HEK293 (cell line): Measurements from ENCODE around the gene IMMP2L.

Source experiments
- CTCF ChIA-PET: fragments of 350-600 bp; formaldehyde crosslinking; extraction: SDS; loops from one replicate; lab custom pipeline; 2021; ENCODE audit warnings: antibody characterized with exemption; lab: Yijun Ruan, JAX
- POLR2A ChIA-PET: fragments of 300-600 bp; formaldehyde crosslinking; extraction: SDS; loops from one replicate; lab custom pipeline; 2020; ENCODE audit warnings: antibody characterized with exemption, inconsistent platforms; lab: Yijun Ruan, JAX
- H3K27ac ChIP-seq: fragments of 200-500 bp; sonication (Bioruptor generic); 2 replicates; pipeline ENCODE4 v1.5.1; 2014; ENCODE audit warnings: low read depth, low read length, control low read depth, inconsistent platforms; ENCODE audit errors: extremely low read depth
- H3K36me3 ChIP-seq, 2 experiments: fragments of 200-500 bp in 1 of 2; sonication (Bioruptor generic) in 1 of 2; 1 replicate in 1 of 2; 2 replicates in 1 of 2; pipeline ENCODE4 v1.5.1; 2014 to 2017; ENCODE audit warnings: inconsistent platforms in 2 of 2, low read length in 2 of 2; ENCODE audit not compliant: control insufficient read depth in 2 of 2, insufficient read depth in 1 of 2
- H3K4me1 ChIP-seq: fragments of 200-500 bp; sonication (Bioruptor generic); 2 replicates; pipeline ENCODE4 v1.5.1; 2014; ENCODE audit warnings: mild to moderate bottlenecking, low read length, inconsistent platforms; ENCODE audit not compliant: control insufficient read depth, insufficient read depth
- H3K4me3 ChIP-seq: 2 replicates; pipeline ENCODE4 v1.5.1; 2011; ENCODE audit warnings: low read depth, mild to moderate bottlenecking, control low read depth, low read length, moderate library complexity
- H3K9me3 ChIP-seq: fragments of 200-500 bp; sonication (Bioruptor generic); 2 replicates; pipeline ENCODE4 v1.5.1; 2014; ENCODE audit warnings: low read depth, low read length, inconsistent platforms; ENCODE audit not compliant: control insufficient read depth, insufficient read depth
- BCL11B ChIP-seq: fragments of 450-650 bp; formaldehyde crosslinking; IDR thresholded peaks from 2 replicates; pipeline ENCODE4 v1.5.1; 2016; ENCODE audit warnings: low read depth, missing biosample characterization, missing genetic modification characterization
- TRIM28 ChIP-seq: IDR thresholded peaks from 2 replicates; pipeline ENCODE4 v1.6.1; 2011; ENCODE audit warnings: low read length, control low read depth, borderline replicate concordance
- WT1 ChIP-seq: fragments of 450-650 bp; formaldehyde crosslinking; IDR thresholded peaks from 2 replicates; pipeline ENCODE4 v1.5.1; 2016; ENCODE audit warnings: missing biosample characterization, missing genetic modification characterization
- ZBTB21 ChIP-seq: fragments of 450-650 bp; formaldehyde crosslinking; IDR thresholded peaks from 2 replicates; pipeline ENCODE4 v1.5.1; 2017; ENCODE audit warnings: missing biosample characterization, missing genetic modification characterization
- ZFHX2 ChIP-seq: fragments of 450-650 bp; formaldehyde crosslinking; conservative IDR thresholded peaks from 2 replicates; pipeline ENCODE4 v1.5.1; 2016; ENCODE audit warnings: missing biosample characterization, missing genetic modification characterization
- ZNF155 ChIP-seq: fragments of 450-650 bp; formaldehyde crosslinking; IDR thresholded peaks from 2 replicates; pipeline ENCODE4 v1.5.1; 2016; ENCODE audit warnings: missing biosample characterization, missing genetic modification characterization
- ZNF16 ChIP-seq: fragments of 450-650 bp; formaldehyde crosslinking; IDR thresholded peaks from 2 replicates; pipeline ENCODE4 v1.5.1; 2016; ENCODE audit warnings: low read depth, missing biosample characterization, missing genetic modification characterization
- ZNF239 ChIP-seq: fragments of 450-650 bp; formaldehyde crosslinking; IDR thresholded peaks from 2 replicates; pipeline ENCODE4 v1.5.1; 2016; ENCODE audit warnings: missing biosample characterization, missing genetic modification characterization
- ZNF324 ChIP-seq: fragments of 450-650 bp; formaldehyde crosslinking; IDR thresholded peaks from 2 replicates; pipeline ENCODE4 v1.5.1; 2016; ENCODE audit warnings: missing biosample characterization, missing genetic modification characterization
- ZNF394 ChIP-seq: fragments of 450-650 bp; formaldehyde crosslinking; IDR thresholded peaks from 2 replicates; pipeline ENCODE4 v1.5.1; 2016; ENCODE audit warnings: missing biosample characterization, missing genetic modification characterization, mild to moderate bottlenecking, moderate library complexity, borderline replicate concordance
- ZNF48 ChIP-seq: fragments of 450-650 bp; formaldehyde crosslinking; IDR thresholded peaks from 2 replicates; pipeline ENCODE4 v1.5.1; 2016; ENCODE audit warnings: missing biosample characterization, missing genetic modification characterization
- ZNF514 ChIP-seq: fragments of 450-650 bp; formaldehyde crosslinking; IDR thresholded peaks from 2 replicates; pipeline ENCODE4 v1.5.1; 2016; ENCODE audit warnings: missing biosample characterization, missing genetic modification characterization
- ZNF544 ChIP-seq: fragments of 450-650 bp; formaldehyde crosslinking; IDR thresholded peaks from 2 replicates; pipeline ENCODE4 v1.5.0; 2017; ENCODE audit warnings: missing biosample characterization, missing genetic modification characterization
- ZNF610 ChIP-seq: fragments of 450-650 bp; formaldehyde crosslinking; IDR thresholded peaks from 2 replicates; pipeline ENCODE4 v1.5.1; 2016; ENCODE audit warnings: missing biosample characterization, missing genetic modification characterization, borderline replicate concordance
- TF ChIP-seq, protein P1 (sequence below): fragments of 450-650 bp; formaldehyde crosslinking; IDR thresholded peaks from 2 replicates; pipeline ENCODE4 v1.5.1; 2016; ENCODE audit warnings: missing biosample characterization, missing genetic modification characterization, borderline replicate concordance
- TF ChIP-seq, protein P2 (sequence below): fragments of 450-650 bp; formaldehyde crosslinking; IDR thresholded peaks from 2 replicates; pipeline ENCODE4 v1.5.1; 2016; ENCODE audit warnings: missing biosample characterization, missing genetic modification characterization
- TF ChIP-seq, protein P3 (sequence below): fragments of 450-650 bp; formaldehyde crosslinking; IDR thresholded peaks from 2 replicates; pipeline ENCODE4 v1.5.1; 2017; ENCODE audit warnings: missing biosample characterization, missing genetic modification characterization
- TF ChIP-seq, protein P4 (sequence below): fragments of 450-650 bp; formaldehyde crosslinking; IDR thresholded peaks from 2 replicates; pipeline ENCODE4 v1.5.1; 2017; ENCODE audit warnings: missing biosample characterization, missing genetic modification characterization
- TF ChIP-seq, protein P5 (sequence below): fragments of 450-650 bp; formaldehyde crosslinking; IDR thresholded peaks from 2 replicates; pipeline ENCODE4 v1.5.1; 2016; ENCODE audit warnings: missing biosample characterization, missing genetic modification characterization
- TF ChIP-seq, protein P6 (sequence below): fragments of 450-650 bp; formaldehyde crosslinking; IDR thresholded peaks from 2 replicates; pipeline ENCODE4 v1.5.1; 2016; ENCODE audit warnings: missing biosample characterization, missing genetic modification characterization

Gene IMMP2L

DNA sequence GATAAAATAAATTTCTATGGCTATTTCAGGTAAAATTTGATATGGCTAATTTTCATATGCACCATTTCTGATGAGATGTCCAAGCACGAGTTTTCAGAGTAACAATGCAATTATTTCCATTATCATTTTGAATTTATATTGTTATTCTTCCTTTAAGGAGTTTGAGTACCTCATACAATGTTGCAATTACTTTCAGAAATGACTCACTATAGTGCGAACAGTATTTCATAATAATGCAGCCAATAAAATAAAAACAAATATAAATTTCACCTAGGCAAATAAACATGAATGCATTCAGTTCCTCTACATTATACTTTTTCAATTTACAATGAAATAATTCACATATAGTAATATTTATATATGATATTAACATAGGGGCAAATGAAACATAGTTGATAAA is 550.1 kb downstream of the IMMP2L start:
- Histone ChIP-seq H3K36me3 (no peaks in the 10 kb centered on the region), H3K4me3 (no peak overlapping the region), H3K27ac (no peak overlapping the region), H3K4me1 (no peaks in the 10 kb centered on the region), H3K9me3 (no peaks in the 10 kb centered on the region)
- CTCF ChIA-PET: no interaction called here
- TF ChIP-seq, protein P1, sequence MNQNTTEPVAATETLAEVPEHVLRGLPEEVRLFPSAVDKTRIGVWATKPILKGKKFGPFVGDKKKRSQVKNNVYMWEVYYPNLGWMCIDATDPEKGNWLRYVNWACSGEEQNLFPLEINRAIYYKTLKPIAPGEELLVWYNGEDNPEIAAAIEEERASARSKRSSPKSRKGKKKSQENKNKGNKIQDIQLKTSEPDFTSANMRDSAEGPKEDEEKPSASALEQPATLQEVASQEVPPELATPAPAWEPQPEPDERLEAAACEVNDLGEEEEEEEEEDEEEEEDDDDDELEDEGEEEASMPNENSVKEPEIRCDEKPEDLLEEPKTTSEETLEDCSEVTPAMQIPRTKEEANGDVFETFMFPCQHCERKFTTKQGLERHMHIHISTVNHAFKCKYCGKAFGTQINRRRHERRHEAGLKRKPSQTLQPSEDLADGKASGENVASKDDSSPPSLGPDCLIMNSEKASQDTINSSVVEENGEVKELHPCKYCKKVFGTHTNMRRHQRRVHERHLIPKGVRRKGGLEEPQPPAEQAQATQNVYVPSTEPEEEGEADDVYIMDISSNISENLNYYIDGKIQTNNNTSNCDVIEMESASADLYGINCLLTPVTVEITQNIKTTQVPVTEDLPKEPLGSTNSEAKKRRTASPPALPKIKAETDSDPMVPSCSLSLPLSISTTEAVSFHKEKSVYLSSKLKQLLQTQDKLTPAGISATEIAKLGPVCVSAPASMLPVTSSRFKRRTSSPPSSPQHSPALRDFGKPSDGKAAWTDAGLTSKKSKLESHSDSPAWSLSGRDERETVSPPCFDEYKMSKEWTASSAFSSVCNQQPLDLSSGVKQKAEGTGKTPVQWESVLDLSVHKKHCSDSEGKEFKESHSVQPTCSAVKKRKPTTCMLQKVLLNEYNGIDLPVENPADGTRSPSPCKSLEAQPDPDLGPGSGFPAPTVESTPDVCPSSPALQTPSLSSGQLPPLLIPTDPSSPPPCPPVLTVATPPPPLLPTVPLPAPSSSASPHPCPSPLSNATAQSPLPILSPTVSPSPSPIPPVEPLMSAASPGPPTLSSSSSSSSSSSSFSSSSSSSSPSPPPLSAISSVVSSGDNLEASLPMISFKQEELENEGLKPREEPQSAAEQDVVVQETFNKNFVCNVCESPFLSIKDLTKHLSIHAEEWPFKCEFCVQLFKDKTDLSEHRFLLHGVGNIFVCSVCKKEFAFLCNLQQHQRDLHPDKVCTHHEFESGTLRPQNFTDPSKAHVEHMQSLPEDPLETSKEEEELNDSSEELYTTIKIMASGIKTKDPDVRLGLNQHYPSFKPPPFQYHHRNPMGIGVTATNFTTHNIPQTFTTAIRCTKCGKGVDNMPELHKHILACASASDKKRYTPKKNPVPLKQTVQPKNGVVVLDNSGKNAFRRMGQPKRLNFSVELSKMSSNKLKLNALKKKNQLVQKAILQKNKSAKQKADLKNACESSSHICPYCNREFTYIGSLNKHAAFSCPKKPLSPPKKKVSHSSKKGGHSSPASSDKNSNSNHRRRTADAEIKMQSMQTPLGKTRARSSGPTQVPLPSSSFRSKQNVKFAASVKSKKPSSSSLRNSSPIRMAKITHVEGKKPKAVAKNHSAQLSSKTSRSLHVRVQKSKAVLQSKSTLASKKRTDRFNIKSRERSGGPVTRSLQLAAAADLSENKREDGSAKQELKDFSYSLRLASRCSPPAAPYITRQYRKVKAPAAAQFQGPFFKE (tag by site-specific recombination): no peak
- no peak for TF ChIP-seq ZNF324
- TF ChIP-seq BCL11B (tag by site-specific recombination): no peak
- POLR2A ChIA-PET: no interaction called here

DNA sequence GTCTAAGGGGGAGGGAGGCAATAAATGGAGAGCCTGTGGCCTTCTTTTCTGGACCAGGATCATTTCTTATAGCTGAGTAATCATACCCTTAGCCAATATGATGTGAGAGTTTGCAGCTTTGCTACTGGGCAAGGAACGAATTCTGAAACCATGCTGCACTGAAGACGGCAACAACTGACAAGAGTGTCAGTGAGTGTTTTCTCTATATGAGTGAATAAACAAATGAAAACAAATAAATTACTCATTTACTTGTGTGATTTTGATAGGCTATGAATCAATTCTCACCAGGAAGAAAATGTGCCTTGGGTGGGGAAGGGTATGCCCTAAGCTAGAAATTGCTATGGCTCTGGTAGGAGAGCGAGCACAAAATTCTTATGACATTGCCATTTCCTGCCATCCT is 550.8 kb downstream of the IMMP2L start:
- ChIA-PET POLR2A (no interaction called here), CTCF (interaction anchor here (0.6 kb wide), 1 partner anchor 46 kb away, joined by 4 read pairs; no protein-coding TSS in a partner anchor)
- Histone ChIP-seq H3K4me1 (no peaks in the 10 kb centered on the region), H3K9me3 (no peaks in the 10 kb centered on the region), H3K4me3 (no peak overlapping the region), H3K27ac (no peak overlapping the region), H3K36me3 (no peaks in the 10 kb centered on the region)
- TF ChIP-seq ZNF394 (tag by site-specific recombination) (no peak), ZNF16 (tag by site-specific recombination) (no peak), ZNF544 (no peak), ZFHX2 (tag by site-specific recombination) (no peak), ZNF239 (tag by site-specific recombination) (no peak), ZNF514 (no peak), ZNF155 (tag by site-specific recombination) (no peak), WT1 (tag by site-specific recombination) (no peak), TRIM28 (no peak), ZBTB21 (tag by site-specific recombination) (no peak), ZNF610 (tag by site-specific recombination) (no peak), ZNF48 (tag by site-specific recombination) (no peak)
- TF ChIP-seq, protein P2, sequence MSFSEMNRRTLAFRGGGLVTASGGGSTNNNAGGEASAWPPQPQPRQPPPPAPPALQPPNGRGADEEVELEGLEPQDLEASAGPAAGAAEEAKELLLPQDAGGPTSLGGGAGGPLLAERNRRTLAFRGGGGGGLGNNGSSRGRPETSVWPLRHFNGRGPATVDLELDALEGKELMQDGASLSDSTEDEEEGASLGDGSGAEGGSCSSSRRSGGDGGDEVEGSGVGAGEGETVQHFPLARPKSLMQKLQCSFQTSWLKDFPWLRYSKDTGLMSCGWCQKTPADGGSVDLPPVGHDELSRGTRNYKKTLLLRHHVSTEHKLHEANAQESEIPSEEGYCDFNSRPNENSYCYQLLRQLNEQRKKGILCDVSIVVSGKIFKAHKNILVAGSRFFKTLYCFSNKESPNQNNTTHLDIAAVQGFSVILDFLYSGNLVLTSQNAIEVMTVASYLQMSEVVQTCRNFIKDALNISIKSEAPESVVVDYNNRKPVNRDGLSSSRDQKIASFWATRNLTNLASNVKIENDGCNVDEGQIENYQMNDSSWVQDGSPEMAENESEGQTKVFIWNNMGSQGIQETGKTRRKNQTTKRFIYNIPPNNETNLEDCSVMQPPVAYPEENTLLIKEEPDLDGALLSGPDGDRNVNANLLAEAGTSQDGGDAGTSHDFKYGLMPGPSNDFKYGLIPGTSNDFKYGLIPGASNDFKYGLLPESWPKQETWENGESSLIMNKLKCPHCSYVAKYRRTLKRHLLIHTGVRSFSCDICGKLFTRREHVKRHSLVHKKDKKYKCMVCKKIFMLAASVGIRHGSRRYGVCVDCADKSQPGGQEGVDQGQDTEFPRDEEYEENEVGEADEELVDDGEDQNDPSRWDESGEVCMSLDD (tag by site-specific recombination): no peak
- TF ChIP-seq, protein P3, sequence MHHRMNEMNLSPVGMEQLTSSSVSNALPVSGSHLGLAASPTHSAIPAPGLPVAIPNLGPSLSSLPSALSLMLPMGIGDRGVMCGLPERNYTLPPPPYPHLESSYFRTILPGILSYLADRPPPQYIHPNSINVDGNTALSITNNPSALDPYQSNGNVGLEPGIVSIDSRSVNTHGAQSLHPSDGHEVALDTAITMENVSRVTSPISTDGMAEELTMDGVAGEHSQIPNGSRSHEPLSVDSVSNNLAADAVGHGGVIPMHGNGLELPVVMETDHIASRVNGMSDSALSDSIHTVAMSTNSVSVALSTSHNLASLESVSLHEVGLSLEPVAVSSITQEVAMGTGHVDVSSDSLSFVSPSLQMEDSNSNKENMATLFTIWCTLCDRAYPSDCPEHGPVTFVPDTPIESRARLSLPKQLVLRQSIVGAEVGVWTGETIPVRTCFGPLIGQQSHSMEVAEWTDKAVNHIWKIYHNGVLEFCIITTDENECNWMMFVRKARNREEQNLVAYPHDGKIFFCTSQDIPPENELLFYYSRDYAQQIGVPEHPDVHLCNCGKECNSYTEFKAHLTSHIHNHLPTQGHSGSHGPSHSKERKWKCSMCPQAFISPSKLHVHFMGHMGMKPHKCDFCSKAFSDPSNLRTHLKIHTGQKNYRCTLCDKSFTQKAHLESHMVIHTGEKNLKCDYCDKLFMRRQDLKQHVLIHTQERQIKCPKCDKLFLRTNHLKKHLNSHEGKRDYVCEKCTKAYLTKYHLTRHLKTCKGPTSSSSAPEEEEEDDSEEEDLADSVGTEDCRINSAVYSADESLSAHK (tag by site-specific recombination): no peak
- TF ChIP-seq, protein P4, sequence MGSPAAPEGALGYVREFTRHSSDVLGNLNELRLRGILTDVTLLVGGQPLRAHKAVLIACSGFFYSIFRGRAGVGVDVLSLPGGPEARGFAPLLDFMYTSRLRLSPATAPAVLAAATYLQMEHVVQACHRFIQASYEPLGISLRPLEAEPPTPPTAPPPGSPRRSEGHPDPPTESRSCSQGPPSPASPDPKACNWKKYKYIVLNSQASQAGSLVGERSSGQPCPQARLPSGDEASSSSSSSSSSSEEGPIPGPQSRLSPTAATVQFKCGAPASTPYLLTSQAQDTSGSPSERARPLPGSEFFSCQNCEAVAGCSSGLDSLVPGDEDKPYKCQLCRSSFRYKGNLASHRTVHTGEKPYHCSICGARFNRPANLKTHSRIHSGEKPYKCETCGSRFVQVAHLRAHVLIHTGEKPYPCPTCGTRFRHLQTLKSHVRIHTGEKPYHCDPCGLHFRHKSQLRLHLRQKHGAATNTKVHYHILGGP (tag by site-specific recombination): no peak
- TF ChIP-seq, protein P5, sequence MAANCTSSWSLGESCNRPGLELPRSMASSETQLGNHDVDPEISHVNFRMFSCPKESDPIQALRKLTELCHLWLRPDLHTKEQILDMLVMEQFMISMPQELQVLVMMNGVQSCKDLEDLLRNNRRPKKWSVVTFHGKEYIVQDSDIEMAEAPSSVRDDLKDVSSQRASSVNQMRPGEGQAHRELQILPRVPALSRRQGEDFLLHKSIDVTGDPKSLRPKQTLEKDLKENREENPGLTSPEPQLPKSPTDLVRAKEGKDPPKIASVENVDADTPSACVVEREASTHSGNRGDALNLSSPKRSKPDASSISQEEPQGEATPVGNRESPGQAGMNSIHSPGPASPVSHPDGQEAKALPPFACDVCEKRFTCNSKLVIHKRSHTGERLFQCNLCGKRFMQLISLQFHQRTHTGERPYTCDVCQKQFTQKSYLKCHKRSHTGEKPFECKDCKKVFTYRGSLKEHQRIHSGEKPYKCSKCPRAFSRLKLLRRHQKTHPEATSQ: no peak
- TF ChIP-seq, protein P6, sequence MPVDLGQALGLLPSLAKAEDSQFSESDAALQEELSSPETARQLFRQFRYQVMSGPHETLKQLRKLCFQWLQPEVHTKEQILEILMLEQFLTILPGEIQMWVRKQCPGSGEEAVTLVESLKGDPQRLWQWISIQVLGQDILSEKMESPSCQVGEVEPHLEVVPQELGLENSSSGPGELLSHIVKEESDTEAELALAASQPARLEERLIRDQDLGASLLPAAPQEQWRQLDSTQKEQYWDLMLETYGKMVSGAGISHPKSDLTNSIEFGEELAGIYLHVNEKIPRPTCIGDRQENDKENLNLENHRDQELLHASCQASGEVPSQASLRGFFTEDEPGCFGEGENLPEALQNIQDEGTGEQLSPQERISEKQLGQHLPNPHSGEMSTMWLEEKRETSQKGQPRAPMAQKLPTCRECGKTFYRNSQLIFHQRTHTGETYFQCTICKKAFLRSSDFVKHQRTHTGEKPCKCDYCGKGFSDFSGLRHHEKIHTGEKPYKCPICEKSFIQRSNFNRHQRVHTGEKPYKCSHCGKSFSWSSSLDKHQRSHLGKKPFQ: no peak
